IMR-90 (cell line): ENCODE measurements around the gene KANK3.

Experiments
- BHLHE40 ChIP-seq: fragments of 150-350 bp; IDR thresholded peaks from 2 replicates; pipeline ENCODE4 v1.6.1; 2016; ENCODE audit warnings: mild to moderate bottlenecking, low read depth, low read length
- CEBPB ChIP-seq: IDR thresholded peaks from 2 replicates; pipeline ENCODE4 v1.6.1; 2012; ENCODE audit warnings: low read depth, low read length, improper control_type of control experiment
- CHD1 ChIP-seq: IDR thresholded peaks from 2 replicates; pipeline ENCODE4 v1.6.1; 2012; ENCODE audit warnings: low read depth, low read length, improper control_type of control experiment
- CTCF ChIP-seq: conservative IDR thresholded peaks from 2 replicates; pipeline ENCODE4 v1.5.1; 2012; ENCODE audit warnings: mild to moderate bottlenecking, low read depth, low read length, improper control_type of control experiment
- ELK1 ChIP-seq: fragments of 150-350 bp; IDR thresholded peaks from 2 replicates; pipeline ENCODE4 v1.6.1; 2016; ENCODE audit warnings: low read depth, mild to moderate bottlenecking, low read length, moderate library complexity, borderline replicate concordance
- FOS ChIP-seq: fragments of 150-350 bp; IDR thresholded peaks from 2 replicates; pipeline ENCODE4 v1.6.1; 2016; ENCODE audit warnings: low read depth, low read length
- MAFK ChIP-seq: IDR thresholded peaks from 2 replicates; pipeline ENCODE4 v1.6.1; 2012; ENCODE audit warnings: low read depth, low read length, improper control_type of control experiment
- MAZ ChIP-seq: IDR thresholded peaks from 2 replicates; pipeline ENCODE4 v1.6.1; 2012; ENCODE audit warnings: low read depth, mild to moderate bottlenecking, low read length, improper control_type of control experiment, moderate library complexity, borderline replicate concordance
- POLR2A ChIP-seq: IDR thresholded peaks from 2 replicates; pipeline ENCODE4 v1.6.1; 2012; ENCODE audit warnings: mild to moderate bottlenecking, low read depth, low read length
- RAD21 ChIP-seq: IDR thresholded peaks from 2 replicates; pipeline ENCODE4 v1.6.1; 2012; ENCODE audit warnings: low read length, improper control_type of control experiment
- RCOR1 ChIP-seq: IDR thresholded peaks from 2 replicates; pipeline ENCODE4 v1.6.1; 2012; ENCODE audit warnings: mild to moderate bottlenecking, low read length, improper control_type of control experiment; ENCODE audit not compliant: insufficient replicate concordance
- RFX5 ChIP-seq: IDR thresholded peaks from 2 replicates; pipeline ENCODE4 v1.8.0; 2012; ENCODE audit warnings: low read depth, mild to moderate bottlenecking, low read length, moderate library complexity
- SMC3 ChIP-seq: fragments of 150-350 bp; IDR thresholded peaks from 2 replicates; pipeline ENCODE4 v1.6.1; 2016; ENCODE audit warnings: low read depth, mild to moderate bottlenecking, antibody characterized with exemption, low read length, moderate library complexity
- USF2 ChIP-seq: fragments of 150-350 bp; IDR thresholded peaks from 2 replicates; pipeline ENCODE4 v1.6.1; 2017; ENCODE audit warnings: mild to moderate bottlenecking, antibody characterized with exemption, low read length, low read depth

- TF ChIP-seq CTCF (no peak), CHD1 (no peak), USF2 (no peak), POLR2A (no peak), RAD21 (no peak), MAZ (no peak), SMC3 (no peak), CEBPB (no peak), MAFK (no peak), ELK1 (no peak), RCOR1 (no peak), RFX5 (no peak), FOS (no peak), BHLHE40 (no peak)
Measured at GRCh38 chr19:8338835-8339234, 4.2 kb downstream of the KANK3 start.
